Measurements from ENCODE around the gene NWD2.

DNA sequence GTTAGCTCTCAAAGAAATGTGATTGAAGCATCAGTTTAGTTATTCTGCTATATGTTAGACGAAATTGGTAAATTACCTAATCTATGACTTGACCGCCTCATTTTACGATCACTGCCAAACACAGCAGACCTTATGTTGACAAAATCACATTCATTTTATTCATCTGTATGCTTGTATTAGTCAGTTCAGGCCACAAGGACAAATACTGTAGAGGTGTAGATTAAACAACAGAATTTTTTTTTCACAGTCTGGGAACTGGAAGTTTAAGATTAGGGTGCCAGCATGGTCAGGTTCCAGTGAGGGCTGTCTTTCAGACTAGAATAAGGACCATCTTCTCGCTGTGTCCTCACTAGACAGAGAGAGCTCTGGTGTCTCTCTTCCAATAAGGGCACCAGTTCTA, 177.1 kb downstream of the NWD2 start:
- TF ChIP-seq ZC3H10 (CRISPR knock-in tag; IDR thresholded peaks at IDR 0.05) (no peak), PPARA (CRISPR knock-in tag; IDR thresholded peaks at IDR 0.05; ENCODE audit: borderline replicate concordance) (no peak)
- TF ChIP-seq, protein P1, sequence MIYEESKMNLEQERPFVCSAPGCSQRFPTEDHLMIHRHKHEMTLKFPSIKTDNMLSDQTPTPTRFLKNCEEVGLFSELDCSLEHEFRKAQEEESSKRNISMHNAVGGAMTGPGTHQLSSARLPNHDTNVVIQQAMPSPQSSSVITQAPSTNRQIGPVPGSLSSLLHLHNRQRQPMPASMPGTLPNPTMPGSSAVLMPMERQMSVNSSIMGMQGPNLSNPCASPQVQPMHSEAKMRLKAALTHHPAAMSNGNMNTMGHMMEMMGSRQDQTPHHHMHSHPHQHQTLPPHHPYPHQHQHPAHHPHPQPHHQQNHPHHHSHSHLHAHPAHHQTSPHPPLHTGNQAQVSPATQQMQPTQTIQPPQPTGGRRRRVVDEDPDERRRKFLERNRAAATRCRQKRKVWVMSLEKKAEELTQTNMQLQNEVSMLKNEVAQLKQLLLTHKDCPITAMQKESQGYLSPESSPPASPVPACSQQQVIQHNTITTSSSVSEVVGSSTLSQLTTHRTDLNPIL (CRISPR knock-in tag; IDR thresholded peaks at IDR 0.05; ENCODE audit: low read depth), result no peak
- TF ChIP-seq, protein P2, sequence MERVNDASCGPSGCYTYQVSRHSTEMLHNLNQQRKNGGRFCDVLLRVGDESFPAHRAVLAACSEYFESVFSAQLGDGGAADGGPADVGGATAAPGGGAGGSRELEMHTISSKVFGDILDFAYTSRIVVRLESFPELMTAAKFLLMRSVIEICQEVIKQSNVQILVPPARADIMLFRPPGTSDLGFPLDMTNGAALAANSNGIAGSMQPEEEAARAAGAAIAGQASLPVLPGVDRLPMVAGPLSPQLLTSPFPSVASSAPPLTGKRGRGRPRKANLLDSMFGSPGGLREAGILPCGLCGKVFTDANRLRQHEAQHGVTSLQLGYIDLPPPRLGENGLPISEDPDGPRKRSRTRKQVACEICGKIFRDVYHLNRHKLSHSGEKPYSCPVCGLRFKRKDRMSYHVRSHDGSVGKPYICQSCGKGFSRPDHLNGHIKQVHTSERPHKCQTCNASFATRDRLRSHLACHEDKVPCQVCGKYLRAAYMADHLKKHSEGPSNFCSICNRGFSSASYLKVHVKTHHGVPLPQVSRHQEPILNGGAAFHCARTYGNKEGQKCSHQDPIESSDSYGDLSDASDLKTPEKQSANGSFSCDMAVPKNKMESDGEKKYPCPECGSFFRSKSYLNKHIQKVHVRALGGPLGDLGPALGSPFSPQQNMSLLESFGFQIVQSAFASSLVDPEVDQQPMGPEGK (CRISPR knock-in tag; IDR thresholded peaks at IDR 0.05; ENCODE audit: borderline replicate concordance), result no peak

Data from SK-N-SH treated with all-trans-retinoic acid at 6 μM for 48 hours (cell line).